IPS-18c (cell line): ENCODE measurements around the gene ZP1.

Experiments used
- H3K4me3 ChIP-seq: 2 replicates; pipeline ENCODE4 v1.7.0; 2013; ENCODE audit warnings: low read depth, mild to moderate bottlenecking, low read length, moderate library complexity; ENCODE audit not compliant: insufficient read depth
- H3K9me3 ChIP-seq: one replicate; pipeline ENCODE4 v1.6.1; 2013; ENCODE audit warnings: mild to moderate bottlenecking, low read length, moderate library complexity; ENCODE audit not compliant: control insufficient read depth, insufficient read depth

The ZP1 gene

DNA sequence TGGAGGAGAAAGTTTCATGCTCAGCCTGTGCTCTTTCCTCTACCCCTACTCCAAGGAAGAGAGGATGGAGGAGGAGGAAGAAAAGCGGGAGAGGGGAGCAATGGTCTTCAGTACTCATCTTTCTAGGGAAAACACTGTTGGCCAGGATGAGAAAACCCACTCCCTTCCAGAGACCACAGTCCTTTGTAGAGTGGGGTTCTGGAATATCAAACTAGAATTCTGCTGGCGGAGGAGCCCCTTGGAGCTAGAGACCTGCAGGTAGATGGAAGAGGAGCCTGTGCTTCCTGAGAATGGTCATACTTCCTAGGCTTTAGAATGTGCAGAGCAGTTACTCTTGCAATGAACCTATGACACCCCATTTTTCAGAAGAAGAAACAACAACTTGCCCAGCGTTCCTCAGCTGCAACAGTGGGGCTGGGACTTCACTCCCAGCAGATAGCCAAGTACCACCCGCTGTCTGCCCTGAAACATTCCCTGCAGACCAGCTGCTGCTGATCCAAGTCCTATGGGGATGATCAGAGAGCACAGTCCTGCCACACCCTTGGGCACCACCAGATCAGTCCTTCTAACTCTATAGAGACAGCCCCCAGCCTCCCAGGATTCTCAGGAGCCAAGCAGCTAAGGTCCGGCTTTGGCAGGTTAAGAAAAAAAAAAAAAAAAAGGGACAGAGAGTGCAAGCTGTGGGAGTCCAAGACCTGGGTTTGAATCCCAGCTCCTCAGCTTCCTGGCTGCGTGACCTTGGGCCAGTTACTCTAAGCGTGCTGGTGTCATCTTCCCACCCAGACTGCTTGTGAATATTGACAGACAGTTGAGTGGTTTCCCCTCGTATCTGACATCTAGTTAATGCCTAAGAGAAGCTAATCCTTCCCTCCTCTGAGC is 12.3 kb upstream of the ZP1 start:
- peaks cover 3% of the 10 kb centered on the region for H3K9me3 ChIP-seq
- no peak overlapping the region for H3K4me3 ChIP-seq

GRCh38 chr11:60855726-60856633 is 11.4 kb upstream of the ZP1 start, which contains the start of gene PTGDR2:
Gene PTGDR2, minus strand, starts transcription at chr11:60855950. Its CDS starts 2,228 bp downstream, at chr11:60853722.
- peaks cover 3% of the 10 kb centered on the region for H3K9me3 ChIP-seq
- H3K4me3 ChIP-seq: no peak within 1 kb of the TSS

GRCh38 chr11:60857378-60858232 is 9.7 kb upstream of the ZP1 start:
- Histone ChIP-seq H3K9me3 (peaks cover 1% of the 10 kb centered on the region), H3K4me3 (no peak overlapping the region)

GRCh38 chr11:60858236-60858635 is 9.1 kb upstream of the ZP1 start:
- no peaks in the 10 kb centered on the region for H3K9me3 ChIP-seq
- H3K4me3 ChIP-seq: no peak overlapping the region

GRCh38 chr11:60858731-60859464 is 8.4 kb upstream of the ZP1 start:
- Histone ChIP-seq H3K4me3 (no peak overlapping the region), H3K9me3 (no peaks in the 10 kb centered on the region)

GRCh38 chr11:60859616-60860250 is 7.6 kb upstream of the ZP1 start:
- no peaks in the 10 kb centered on the region for H3K9me3 ChIP-seq
- no peak overlapping the region for H3K4me3 ChIP-seq

- no peak overlapping the region for H3K4me3 ChIP-seq
- H3K9me3 ChIP-seq: no peaks in the 10 kb centered on the region
These were observed 6.4 kb upstream of the ZP1 start for GRCh38 chr11:60860943-60861342.

DNA sequence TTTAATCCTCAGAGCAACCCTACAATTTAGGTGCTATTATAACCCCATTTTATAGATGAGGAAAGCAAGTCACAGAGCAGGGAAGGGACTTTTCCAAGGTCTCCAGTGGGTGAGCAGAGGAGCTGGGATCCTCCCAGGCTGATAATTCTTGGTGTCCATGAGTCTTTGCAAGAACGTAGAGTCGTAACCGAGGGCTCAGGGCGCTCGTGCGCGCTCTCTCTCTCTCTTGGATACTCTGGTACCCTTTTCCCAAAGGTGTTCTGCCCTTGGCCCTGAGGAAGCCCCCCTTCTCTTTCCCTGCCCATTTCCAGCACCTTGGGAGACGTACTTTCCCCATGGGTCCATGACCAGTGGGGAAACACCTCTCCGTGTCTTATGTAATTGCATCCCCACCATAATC is 5.2 kb upstream of the ZP1 start:
- Histone ChIP-seq H3K4me3 (no peak overlapping the region), H3K9me3 (no peaks in the 10 kb centered on the region)

DNA sequence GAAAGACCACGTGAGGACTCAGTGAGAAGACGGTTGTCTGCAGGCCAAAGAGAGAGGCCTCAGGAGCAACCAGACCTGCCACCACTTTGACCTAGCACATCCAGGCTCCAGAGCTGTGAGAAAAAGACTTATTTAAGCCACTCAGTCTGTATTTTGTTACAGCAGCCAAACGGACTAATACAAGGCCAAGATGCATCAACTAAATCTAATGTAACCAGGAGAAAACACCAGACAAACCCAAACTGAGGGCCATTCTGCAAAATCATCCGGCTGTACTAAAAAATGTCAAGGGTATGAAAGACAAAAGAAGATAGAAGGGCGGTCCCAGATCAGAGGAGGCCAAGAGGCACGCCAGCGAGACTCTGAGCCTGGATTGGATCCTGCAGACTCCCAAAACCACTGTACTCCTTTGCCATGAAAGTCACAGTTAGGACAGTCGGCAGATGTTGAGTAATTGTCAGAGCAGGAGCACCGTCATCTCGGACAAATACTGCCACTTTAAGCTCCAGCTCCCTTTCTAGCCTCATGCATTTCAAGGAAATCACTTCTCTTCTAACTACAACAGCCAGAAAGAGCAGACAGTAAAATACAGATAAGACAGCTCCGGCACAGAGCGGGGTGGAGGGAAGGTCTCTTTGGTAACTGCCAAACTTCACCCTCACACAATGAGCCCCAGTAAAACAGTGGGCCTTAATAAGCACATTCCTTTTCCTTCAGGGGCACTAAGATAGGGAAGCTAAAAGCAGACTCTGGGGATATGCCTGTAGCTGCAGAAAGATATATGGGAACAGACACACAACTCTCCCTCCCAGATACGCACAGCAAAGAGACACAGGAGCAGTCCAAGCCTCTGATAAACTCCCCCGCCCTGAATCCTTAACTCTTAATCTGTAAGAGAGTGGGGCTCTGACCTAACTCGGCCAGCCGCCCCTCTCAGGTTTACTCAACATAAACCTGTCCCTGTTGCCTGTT is 3.5 kb upstream of the ZP1 start:
- Histone ChIP-seq H3K4me3 (no peak overlapping the region), H3K9me3 (no peaks in the 10 kb centered on the region)

DNA sequence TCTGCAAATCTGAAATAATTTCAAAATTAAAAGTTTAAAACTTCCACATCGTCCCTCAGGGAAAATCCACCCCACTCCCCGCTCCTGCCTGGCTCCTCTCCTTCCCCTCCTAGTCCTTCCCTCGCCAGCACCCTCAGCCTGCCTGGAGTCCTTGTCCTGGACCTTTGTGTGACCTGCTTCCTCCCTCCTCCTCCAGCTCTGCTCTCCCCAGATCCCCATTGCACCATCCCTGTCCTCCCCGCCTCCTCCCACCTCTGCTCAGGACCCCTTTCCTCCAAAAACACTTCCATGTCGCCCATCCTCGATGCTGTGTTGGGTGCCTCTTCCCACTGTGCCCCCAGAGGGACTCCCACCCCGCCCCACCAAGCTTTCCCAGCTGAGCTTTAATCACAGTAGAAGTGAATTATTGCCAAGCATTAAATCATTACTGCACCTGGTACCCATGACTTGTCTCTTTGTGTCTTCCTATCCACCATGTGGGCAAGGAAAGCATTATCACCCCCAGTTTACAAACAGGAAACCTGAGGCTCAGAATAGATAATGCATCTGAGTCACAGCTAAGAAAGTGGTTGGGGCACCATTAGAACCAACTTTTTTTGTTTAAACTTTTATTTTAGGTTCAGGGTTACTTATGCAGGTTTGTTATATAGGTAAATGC is 2.4 kb upstream of the ZP1 start:
- no peaks in the 10 kb centered on the region for H3K9me3 ChIP-seq
- no peak overlapping the region for H3K4me3 ChIP-seq

- H3K4me3 ChIP-seq: no peak overlapping the region
These were observed 734 bp downstream of the ZP1 start for GRCh38 chr11:60867871-60868681.

GRCh38 chr11:60868682-60869450 is 1.5 kb downstream of the ZP1 start:
- Histone ChIP-seq H3K4me3 (no peak overlapping the region), H3K9me3 (no peaks in the 10 kb centered on the region)

More at GRCh38 chr11:60867871-60868681, 734 bp downstream of the ZP1 start:
- H3K9me3 ChIP-seq: no peaks in the 10 kb centered on the region

DNA sequence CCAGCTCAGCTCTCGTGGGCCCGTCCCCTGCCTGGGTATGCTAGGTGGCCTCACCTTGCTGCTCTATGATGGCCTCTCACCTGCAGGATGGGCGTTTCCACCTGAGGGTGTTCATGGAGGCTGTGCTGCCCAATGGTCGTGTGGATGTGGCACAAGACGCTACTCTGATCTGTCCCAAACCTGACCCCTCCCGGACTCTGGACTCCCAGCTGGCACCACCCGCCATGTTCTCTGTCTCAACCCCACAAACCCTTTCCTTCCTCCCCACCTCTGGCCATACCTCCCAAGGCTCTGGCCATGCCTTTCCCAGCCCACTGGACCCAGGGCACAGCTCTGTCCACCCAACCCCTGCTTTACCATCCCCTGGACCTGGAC is 2.1 kb downstream of the ZP1 start:
- H3K9me3 ChIP-seq: no peaks in the 10 kb centered on the region
- no peak overlapping the region for H3K4me3 ChIP-seq
